GM12801 (cell line): ENCODE data around the gene TIMP1.

ENCODE experiments used
- CTCF ChIP-seq: IDR thresholded peaks from one replicate; pipeline ENCODE4 v1.5.1; 2011; ENCODE audit warnings: control low read depth; ENCODE audit not compliant: insufficient read length; ENCODE audit errors: extremely low read depth

Gene TIMP1

GRCh38 chrX:47574547-47575301 is 7.5 kb upstream of the TIMP1 start:
- TF ChIP-seq CTCF, result no peak

GRCh38 chrX:47576021-47576898 is 6.0 kb upstream of the TIMP1 start:
- no peak for TF ChIP-seq CTCF

- TF ChIP-seq CTCF, result no peak
Measured at GRCh38 chrX:47577424-47577823, 4.8 kb upstream of the TIMP1 start.

- TF ChIP-seq CTCF, result no peak
Measured at GRCh38 chrX:47577901-47578300, 4.3 kb upstream of the TIMP1 start.

GRCh38 chrX:47578692-47579091 is 3.5 kb upstream of the TIMP1 start:
- no peak for TF ChIP-seq CTCF

- TF ChIP-seq CTCF, result no peak
Measured at GRCh38 chrX:47579537-47579936, 2.7 kb upstream of the TIMP1 start.

- TF ChIP-seq CTCF, result no peak
Measured at GRCh38 chrX:47583240-47583861, 1.1 kb downstream of the TIMP1 start.
